GM19468 (cell line): Measurements from ENCODE around the gene KIAA0319L.

Source experiments
- ATAC-seq: cut with Tn5 transposase; IDR thresholded peaks from one replicate; pipeline ENCODE4 v1.9.1; 2021; ENCODE audit warnings: mild to moderate bottlenecking, moderate library complexity, moderate number of reproducible peaks; ENCODE audit not compliant: unreplicated experiment; ENCODE audit errors: extremely low read depth

Gene KIAA0319L

GRCh38 chr1:35546614-35547013 is 10.6 kb downstream of the KIAA0319L start:
- no peak for ATAC-seq

- no peak for ATAC-seq
Observed at GRCh38 chr1:35544976-35545375, 12.2 kb downstream of the KIAA0319L start.

DNA sequence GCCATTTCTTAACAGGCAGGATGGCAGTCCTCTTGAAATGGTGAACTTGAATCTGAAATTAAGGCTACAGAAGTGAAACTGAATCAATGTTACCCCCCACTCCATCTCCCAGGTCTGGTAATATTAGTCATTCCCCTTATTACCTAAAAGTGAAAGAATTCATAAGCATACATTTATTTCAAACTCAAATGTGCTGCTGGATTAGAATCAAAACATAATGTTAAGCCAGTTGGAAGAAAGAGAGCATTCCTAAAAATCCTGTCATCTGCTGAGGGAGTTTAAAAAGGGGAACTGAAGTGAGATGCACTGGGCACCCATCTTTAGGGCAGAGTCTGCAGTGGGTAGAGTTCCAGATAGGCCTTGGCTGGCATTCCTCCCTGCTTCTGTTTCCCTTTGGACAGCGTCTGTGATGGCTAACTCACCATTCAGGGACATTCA is 17.4 kb downstream of the KIAA0319L start:
- no peak for ATAC-seq

DNA sequence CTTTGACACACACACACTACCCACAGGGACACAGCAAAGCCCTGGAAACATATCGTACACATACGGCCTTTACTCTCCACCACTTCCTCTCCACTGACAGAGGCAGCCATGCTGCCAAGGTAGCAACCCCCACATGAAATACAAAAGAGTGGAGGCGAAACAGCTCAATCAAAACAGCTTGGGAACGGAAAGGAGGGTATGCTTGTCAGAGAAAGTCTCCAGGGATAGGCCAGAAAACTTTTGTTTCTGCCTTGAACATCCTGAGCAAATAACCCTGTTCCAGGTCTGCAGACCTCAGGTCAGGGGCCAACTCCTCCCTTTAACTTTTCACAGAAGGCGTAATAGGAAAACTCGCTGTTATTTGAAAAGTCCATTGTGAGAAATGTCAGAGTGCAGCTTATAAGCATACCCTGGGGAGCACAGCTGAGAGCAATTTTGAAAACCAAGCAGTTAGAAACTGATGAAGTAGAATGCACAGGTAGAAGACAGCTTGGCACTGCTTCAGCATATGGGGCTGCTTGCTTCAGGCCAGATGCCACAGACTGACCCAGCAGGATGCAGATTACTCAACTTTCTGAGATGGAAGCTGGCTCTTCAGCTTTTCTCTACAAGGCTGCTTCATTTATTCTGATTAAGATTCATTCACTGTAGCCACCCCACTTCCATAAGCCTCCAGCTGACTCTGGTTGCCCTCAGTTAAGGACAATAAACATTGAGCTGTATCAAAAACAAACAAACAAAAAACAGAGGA is 18.0 kb downstream of the KIAA0319L start:
- ATAC-seq = no peak

DNA sequence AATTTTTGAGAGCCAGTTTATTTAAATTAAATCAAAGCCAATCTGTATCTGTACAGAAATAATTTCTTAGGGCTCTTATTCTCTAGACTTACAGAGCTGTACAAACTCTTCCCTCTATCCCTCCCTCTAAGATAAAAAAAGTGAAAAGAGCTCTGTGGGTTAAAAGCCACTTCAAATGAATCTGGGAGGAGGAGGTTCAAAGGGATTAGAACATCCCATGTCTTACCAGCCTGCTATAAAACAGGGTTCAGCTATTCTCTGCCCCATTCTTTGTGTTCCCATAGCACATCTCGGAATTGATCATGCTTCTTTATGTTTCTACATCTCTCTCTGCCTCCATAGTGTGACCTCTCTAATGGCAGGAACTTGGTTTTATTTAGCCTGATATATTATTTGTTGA is 19.4 kb downstream of the KIAA0319L start:
- no peak for ATAC-seq

DNA sequence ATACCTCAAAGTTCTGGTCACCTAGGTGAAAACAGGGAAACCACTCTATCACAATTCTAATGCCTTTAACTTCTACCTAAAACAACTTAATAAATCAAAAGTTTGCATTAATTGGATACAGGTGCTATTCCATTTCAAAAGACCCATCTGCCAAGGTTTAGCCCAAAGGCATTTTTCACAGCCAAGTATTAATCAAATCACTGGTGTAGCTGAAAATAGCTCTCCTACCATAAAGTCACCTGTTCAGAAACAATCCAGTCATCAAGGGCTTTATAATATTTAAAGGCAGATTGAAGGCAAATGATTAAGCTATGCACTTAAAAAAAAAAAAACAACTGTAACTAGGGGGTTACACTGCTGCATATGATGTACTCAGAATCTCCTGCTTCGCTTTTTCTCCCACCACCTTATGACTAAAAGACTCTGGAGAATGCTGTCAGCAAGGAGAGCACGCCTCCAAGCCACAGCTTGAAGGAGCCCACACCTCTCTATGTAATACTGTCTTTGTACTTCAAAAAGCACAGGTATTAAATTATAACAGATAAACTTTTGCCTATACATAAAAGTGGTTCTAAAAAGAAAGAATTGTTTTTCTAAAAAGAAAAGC is 20.5 kb downstream of the KIAA0319L start:
- no peak for ATAC-seq

DNA sequence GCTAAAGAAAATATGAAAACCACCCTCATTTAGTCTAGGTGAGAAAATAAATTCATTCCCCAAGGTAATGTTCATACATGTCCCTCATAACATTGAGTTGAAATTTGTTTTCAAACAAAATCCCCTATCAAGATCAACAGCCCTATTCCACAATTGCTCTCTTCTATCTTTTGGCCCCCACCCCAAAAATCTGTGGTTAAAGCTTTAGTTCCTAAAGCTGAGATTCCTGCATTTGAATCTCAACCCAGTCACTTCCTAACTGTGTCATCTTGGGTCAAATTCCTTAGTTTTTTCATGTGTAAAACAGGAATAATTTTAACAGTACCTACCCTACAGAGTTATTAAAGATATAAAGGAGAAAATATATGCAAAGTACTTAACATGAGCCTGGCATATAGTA is 22.0 kb downstream of the KIAA0319L start:
- no peak for ATAC-seq

DNA sequence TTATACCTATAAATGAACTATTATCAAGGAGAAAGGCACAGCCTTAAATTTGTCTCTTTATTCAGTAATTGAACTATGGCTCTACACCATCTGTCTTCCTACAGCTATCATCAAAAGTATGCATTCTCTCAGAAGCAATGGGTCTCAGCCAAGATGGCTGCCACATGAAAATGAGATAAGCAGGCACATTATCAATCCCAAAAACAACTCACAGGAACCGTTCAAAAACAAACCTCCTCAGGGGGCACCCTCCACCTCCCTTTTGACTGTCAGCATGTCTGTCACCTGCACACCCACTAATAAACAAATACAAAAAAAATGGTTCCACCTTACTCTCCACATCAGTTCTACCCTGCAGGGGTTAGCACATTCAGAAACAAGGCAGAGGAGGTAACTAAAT is 23.6 kb downstream of the KIAA0319L start:
- no peak for ATAC-seq

DNA sequence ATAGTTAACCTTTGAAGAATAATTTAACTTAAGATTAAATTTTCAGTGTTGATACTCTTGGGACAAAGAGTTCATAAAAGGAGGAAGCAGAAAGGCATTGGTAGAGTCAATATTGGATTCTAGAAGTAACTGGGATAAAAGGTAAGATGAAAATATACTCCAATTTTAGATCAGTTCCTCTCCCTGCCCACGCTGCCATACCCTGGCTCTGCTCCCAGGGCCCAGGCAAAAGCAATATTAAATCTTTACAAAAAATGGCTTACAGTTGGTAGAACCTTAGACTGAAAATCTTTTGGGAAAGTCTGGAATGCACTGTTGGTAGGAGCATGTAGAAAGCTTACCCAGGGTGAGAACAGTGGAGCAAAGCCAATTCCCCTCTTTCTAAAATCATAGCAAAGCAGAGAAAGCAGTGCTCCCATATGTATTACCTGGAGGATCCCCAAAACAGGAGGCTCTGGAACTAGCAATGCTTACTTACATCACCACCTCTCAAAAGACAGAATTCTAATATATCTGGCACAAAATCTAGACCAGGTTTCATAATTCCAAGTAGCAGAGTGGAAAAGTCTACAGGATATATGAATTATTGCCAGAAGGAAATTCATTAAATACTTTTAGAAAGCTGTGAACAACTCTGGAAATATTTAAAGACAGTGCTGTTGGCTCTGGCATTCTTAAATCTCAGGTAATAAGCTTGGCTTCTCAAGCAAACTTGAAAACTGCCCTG is 24.5 kb downstream of the KIAA0319L start:
- ATAC-seq = no peak

DNA sequence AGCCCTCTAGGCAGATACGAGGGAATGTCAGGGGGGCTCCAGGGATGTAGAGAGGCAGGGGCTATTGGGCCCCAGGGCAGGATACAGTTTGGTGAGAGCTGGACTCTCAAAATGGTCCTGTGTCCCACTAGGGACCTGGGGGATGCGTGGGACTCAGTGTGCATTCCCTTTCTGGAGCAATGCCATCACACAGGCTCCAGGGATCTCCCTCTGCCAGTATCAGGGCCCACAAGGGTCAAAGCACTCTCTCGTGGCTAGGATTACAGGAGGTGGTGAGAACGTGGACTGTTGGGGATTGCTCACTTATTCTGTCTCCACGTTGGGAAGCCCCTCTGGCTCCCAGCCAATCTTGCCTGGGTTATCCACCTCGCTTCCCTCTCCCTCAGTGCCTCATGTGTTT is 25.8 kb downstream of the KIAA0319L start:
- no peak for ATAC-seq

- no peak for ATAC-seq
Observed at GRCh38 chr1:35530946-35531345, 26.3 kb downstream of the KIAA0319L start.

GRCh38 chr1:35530168-35530567 is 27.0 kb downstream of the KIAA0319L start:
- ATAC-seq = no peak

GRCh38 chr1:35524106-35524505 is 33.1 kb downstream of the KIAA0319L start:
- no peak for ATAC-seq

GRCh38 chr1:35519432-35519831 is 37.8 kb downstream of the KIAA0319L start:
- ATAC-seq = no peak

- no peak for ATAC-seq
Observed at GRCh38 chr1:35518183-35518582, 39.0 kb downstream of the KIAA0319L start.

DNA sequence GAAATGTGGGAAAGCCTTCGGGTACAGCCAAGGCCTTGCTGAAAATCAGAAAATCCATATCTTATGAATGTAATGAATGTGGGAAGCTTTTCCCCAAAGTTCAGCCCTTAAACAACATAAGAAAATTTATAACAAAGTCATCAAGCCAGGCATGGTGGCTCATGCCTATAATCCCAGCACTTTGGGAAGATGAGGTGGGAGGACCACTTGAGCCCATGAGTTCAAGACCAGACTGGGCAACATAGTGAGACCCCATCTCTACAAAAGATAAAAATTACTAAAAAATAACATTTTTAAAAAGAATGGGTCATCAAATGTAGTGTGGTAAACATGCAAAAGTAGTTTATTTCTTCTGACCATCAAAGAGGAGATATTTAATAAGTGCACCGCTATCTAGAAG is 45.9 kb downstream of the KIAA0319L start:
- ATAC-seq = no peak

GRCh38 chr1:35509558-35509957 is 47.6 kb downstream of the KIAA0319L start:
- no peak for ATAC-seq

DNA sequence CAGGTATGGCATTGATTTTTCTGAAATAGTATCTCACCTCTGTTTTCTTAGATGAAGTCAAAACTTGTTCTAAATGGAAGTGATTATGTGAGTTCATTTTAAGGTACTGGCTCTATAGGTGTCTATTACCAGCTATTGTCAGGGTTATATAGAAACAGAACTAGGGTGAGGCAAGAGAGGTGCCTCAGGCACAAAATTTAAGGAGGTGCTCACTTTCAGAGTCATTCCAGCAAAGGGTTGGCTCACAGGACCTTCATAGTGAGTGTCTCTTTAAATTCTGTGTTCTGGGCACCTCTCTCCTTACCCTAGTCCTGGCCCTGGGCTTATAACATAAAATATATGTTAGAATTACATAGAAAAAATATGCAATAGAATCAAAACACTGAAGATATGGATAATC is 49.3 kb downstream of the KIAA0319L start:
- no peak for ATAC-seq

DNA sequence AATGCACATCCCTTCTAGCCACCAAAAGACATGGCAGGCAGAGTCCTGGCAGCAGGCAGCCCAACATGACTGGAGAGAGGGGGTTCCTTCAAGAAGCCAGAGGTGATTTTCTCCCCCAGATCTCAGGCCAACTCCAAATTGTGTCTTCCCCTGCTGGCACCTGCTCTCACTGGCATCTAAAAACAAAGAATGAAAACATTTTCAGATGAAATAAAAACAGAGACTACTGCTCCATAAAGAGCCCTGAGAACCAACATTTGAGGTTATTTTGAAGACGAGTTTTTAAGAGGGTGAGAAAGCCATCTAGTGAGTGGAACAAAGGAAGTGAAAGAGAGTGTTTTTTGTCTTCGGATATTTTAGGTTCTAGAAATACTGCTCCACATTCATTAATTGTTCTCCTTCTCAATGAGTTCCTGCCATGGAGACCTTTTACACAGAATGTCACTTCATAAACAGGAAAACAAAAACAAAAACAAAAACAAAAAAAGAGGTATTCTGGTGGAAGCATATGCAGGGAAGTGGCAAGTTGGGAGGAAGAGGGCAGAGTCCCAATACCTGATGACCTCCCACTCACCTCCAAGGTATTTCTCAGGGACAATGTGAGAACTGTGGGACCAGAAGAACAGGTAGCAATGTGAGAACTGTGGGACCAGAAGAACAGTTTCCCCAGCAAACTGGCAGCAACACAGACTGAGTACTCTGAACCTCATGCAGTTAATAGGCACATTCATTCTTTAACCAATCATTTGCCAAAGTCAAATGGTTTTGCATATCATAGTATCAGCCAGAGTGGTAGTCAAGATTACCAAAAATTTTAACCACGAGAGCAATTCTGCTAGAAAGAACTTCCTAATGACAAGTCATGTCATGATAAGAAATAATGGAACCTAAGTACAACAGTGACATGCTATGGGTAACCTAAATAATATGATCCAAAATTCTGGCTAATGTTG is 50.0 kb downstream of the KIAA0319L start:
- no peak for ATAC-seq
